ENCODE measurements around the gene SLC25A38.

The SLC25A38 gene

DNA sequence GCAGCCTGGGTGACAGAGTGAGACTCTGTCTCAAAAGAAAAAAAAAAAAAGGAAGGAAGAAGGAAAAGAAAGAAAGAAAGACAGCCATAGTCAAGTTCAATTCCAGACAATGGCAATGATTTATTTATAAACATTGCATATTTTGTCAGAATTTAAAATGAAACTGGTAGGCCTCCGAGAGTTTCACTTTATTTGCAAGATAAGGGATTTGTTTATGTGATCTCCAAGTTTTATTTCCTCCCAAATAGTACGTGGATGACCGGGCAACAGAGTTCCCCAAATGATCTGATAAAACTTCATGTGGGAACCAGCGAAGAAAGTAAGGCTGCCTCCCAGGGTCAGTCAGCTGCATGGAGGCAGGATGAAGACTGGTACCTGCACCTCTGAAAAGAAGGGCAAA lies 55.7 kb downstream of the SLC25A38 start:
- DNase-seq: no peak

DNA sequence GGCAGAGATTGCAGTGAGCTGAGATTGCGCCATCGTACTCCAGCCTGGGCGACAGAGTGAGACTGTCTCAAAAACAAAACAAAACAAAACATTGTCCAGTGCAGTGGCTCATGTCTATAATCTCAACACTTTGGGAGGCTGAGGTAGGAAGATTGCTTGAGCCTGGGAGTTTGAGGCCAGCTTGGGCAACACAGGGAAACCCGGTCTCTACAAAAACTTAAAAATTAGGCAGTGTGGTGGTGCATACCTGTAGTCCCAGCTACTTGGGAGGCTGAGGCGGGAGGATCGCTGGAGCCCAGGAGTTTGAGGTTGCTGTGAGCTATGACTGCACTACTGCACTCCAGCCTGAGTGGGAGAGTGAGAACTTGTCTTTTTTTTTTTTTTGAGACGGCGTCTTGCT lies 57.1 kb downstream of the SLC25A38 start:
- no peak for DNase-seq

- DNase-seq: no peak
Measured at GRCh38 chr3:39443530-39443929, 60.4 kb downstream of the SLC25A38 start.

DNA sequence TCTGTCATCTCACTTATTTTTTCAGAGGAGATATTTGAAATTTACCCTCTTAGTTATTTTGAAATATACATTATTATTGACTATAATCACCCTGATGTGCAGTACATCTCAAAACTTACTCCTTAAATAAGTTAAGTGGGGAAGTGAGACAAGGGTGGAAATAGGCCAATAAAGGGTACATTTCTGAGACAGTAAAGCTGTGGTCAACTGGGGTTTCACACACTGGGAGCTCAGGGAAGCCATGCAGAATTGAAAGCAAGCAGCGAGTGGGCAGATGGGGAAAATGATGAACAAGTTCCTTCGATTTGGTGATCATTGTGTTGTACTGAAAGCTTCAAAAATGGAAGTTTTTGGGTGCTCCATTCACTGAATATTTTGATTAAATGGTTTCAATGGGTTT lies 62.8 kb downstream of the SLC25A38 start:
- no peak for DNase-seq

DNA sequence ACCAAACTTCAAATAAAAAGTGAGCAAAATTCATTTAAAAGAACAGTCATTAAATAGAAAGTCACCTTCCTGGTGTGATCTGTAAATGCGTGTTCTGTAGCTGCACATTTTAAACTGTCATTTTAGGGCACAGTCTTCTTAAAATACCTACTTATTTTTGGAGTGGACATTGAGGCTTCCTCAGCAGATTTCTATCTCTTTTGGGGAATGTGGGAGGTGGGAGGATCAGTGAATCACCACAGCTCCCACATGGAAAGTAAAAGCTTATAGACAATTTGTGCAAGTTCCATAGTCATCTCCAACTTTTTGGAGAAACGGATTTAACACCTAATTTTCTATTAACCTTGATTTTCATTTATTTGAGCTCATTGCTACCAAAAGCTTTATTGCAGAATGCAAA lies 63.3 kb downstream of the SLC25A38 start:
- DNase-seq: no peak
